Adrenal gland (tissue), 5 donors: ENCODE data around the gene CDKAL1.

Source experiments
- POLR2A ChIP-seq, 2 donors: fragments of 450-650 bp; IDR thresholded peaks; one replicate each; pipeline ENCODE4 v1.6.1; 2017; ENCODE audit warnings: antibody characterized with exemption in 2 of 2, mild to moderate bottlenecking in 2 of 2, moderate library complexity in 1 of 2
- TF ChIP-seq, protein P1 (sequence below), 6 experiments: fragments of 450-650 bp in 4 of 6; fragments of 200-600 bp in 2 of 6; sonication (generic) in 1 of 6; IDR thresholded peaks; 1 replicate in 5 of 6; 2 replicates in 1 of 6; pipeline versions ENCODE4 v1.5.1 to v1.8.0; 2016 to 2021; ENCODE audit warnings: antibody characterized with exemption in 6 of 6, mild to moderate bottlenecking in 2 of 6, moderate library complexity in 1 of 6
- donor health status: DM: no; HTN: no; CAD: no.

DNA sequence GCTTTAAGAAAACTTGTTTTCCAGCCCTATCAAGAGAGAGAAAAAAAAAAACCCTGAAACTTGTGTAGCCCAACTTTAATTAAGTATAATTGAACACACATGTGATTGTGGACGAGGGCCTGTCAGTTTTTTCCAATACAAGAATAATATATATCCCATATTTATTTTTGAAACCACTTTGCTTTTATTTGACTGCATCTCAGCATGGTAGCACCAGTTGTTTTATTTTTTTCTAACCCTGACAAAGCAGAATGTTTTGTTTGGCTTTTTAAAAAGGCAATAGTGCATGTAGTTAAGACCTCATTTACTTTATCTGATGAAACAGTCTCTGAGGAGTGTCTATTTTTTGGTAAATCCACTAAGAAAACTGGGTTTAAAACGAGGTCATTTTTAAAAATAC is 257.7 kb downstream of the CDKAL1 start:
- TF ChIP-seq, protein P1, sequence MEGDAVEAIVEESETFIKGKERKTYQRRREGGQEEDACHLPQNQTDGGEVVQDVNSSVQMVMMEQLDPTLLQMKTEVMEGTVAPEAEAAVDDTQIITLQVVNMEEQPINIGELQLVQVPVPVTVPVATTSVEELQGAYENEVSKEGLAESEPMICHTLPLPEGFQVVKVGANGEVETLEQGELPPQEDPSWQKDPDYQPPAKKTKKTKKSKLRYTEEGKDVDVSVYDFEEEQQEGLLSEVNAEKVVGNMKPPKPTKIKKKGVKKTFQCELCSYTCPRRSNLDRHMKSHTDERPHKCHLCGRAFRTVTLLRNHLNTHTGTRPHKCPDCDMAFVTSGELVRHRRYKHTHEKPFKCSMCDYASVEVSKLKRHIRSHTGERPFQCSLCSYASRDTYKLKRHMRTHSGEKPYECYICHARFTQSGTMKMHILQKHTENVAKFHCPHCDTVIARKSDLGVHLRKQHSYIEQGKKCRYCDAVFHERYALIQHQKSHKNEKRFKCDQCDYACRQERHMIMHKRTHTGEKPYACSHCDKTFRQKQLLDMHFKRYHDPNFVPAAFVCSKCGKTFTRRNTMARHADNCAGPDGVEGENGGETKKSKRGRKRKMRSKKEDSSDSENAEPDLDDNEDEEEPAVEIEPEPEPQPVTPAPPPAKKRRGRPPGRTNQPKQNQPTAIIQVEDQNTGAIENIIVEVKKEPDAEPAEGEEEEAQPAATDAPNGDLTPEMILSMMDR (IDR thresholded peaks at IDR 0.05), result no peak
- no peak for TF ChIP-seq POLR2A (IDR thresholded peaks at IDR 0.05)
